KMS-11 (cell line): ENCODE measurements around the gene SPC25.

Experiments used
- H2AFZ ChIP-seq: fragments of 200-600 bp; sonication (generic); 2 replicates; pipeline ENCODE4 v1.6.1; 2016; ENCODE audit warnings: antibody characterized with exemption, mixed run types, low read depth
- H3K27ac ChIP-seq: fragments of 200-600 bp; sonication (generic); 2 replicates; pipeline ENCODE4 v1.6.1; 2016; ENCODE audit warnings: mild to moderate bottlenecking, mixed run types
- H3K27me3 ChIP-seq: fragments of 200-600 bp; sonication (generic); 2 replicates; pipeline ENCODE4 v1.6.1; 2017; ENCODE audit warnings: mild to moderate bottlenecking, low read depth, mixed run types, moderate library complexity; ENCODE audit not compliant: insufficient read depth
- H3K36me3 ChIP-seq: fragments of 200-600 bp; sonication (generic); 2 replicates; pipeline ENCODE4 v1.6.1; 2017; ENCODE audit warnings: mild to moderate bottlenecking, mixed run types; ENCODE audit not compliant: insufficient read depth
- H3K4me1 ChIP-seq: fragments of 200-600 bp; sonication (generic); 2 replicates; pipeline ENCODE4 v1.6.1; 2016; ENCODE audit warnings: mild to moderate bottlenecking, low read depth, mixed run types; ENCODE audit not compliant: poor library complexity, severe bottlenecking
- H3K4me2 ChIP-seq: fragments of 200-600 bp; sonication (generic); 2 replicates; pipeline ENCODE4 v1.7.0; 2016; ENCODE audit warnings: mild to moderate bottlenecking, mixed run types
- H3K4me3 ChIP-seq: fragments of 200-600 bp; sonication (generic); IDR thresholded peaks from 2 replicates; pipeline ENCODE4 v1.6.1; 2017; ENCODE audit warnings: low read depth, low read length, mixed read lengths; ENCODE audit not compliant: insufficient read depth
- H3K79me2 ChIP-seq: fragments of 200-600 bp; sonication (generic); 2 replicates; pipeline ENCODE4 v1.6.1; 2016; ENCODE audit warnings: low read depth, mixed run types; ENCODE audit not compliant: insufficient read depth
- H3K9ac ChIP-seq: fragments of 200-600 bp; sonication (generic); 2 replicates; pipeline ENCODE4 v1.6.1; 2016; ENCODE audit warnings: mild to moderate bottlenecking, mixed run types
- H4K20me1 ChIP-seq: fragments of 200-600 bp; sonication (generic); 2 replicates; pipeline ENCODE4 v1.6.1; 2016; ENCODE audit warnings: mild to moderate bottlenecking, mixed run types; ENCODE audit not compliant: insufficient read depth
- TF ChIP-seq, protein P1 (sequence below): fragments of 200-600 bp; sonication (generic); conservative IDR thresholded peaks from 2 replicates; pipeline ENCODE4 v1.6.1; 2017; ENCODE audit warnings: low read depth, mild to moderate bottlenecking, antibody characterized with exemption, low read length, moderate library complexity, mixed read lengths

SPC25 gene

GRCh38 chr2:168852481-168852880 is 37.7 kb downstream of the SPC25 start:
- no peak overlapping the region for H2AFZ ChIP-seq
- H3K4me3 ChIP-seq: no peak overlapping the region
- no peaks in the 10 kb centered on the region for H3K36me3 ChIP-seq
- H3K27me3 ChIP-seq: no peaks in the 10 kb centered on the region
- no peaks in the 10 kb centered on the region for H4K20me1 ChIP-seq
- H3K4me2 ChIP-seq: no peak overlapping the region
- H3K27ac ChIP-seq: no peak overlapping the region
- TF ChIP-seq, protein P1, sequence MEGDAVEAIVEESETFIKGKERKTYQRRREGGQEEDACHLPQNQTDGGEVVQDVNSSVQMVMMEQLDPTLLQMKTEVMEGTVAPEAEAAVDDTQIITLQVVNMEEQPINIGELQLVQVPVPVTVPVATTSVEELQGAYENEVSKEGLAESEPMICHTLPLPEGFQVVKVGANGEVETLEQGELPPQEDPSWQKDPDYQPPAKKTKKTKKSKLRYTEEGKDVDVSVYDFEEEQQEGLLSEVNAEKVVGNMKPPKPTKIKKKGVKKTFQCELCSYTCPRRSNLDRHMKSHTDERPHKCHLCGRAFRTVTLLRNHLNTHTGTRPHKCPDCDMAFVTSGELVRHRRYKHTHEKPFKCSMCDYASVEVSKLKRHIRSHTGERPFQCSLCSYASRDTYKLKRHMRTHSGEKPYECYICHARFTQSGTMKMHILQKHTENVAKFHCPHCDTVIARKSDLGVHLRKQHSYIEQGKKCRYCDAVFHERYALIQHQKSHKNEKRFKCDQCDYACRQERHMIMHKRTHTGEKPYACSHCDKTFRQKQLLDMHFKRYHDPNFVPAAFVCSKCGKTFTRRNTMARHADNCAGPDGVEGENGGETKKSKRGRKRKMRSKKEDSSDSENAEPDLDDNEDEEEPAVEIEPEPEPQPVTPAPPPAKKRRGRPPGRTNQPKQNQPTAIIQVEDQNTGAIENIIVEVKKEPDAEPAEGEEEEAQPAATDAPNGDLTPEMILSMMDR: no peak
- peaks cover 4% of the 10 kb centered on the region for H3K4me1 ChIP-seq
- H3K79me2 ChIP-seq: no peaks in the 10 kb centered on the region
- H3K9ac ChIP-seq: no peak overlapping the region

DNA sequence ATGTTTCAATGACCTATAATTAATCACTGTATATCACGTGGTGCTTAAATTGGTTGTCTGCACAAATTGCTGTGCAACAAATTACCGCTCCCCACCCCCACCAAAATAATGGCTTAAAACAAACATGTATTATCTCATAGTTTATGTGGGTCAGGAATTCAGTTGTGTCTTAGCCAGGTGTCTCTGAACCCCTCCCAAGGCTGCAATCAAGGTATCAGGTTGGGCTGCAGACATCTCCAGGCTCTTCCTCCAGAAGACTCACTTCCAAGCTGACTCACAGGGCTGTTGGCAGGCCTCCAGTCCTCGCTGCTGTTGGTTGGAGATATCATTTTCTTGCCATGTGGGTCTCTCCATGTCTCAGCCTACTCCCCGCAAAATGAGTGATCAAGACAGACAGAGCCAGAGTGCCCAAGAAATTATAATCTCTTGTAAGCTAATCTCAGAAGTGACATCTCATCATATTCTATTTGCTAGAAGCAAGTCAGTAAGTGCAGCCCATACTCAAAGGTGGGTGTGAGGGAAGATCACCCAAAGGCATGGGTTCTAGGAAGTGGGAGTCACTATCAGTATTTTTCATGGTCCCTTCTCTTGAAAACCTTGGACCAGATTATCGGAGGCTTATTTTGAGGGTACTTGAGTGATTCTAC is 38.4 kb downstream of the SPC25 start:
- peaks cover 4% of the 10 kb centered on the region for H3K4me1 ChIP-seq
- no peaks in the 10 kb centered on the region for H3K36me3 ChIP-seq
- H3K27ac ChIP-seq: no peak overlapping the region
- H3K4me2 ChIP-seq: no peak overlapping the region
- no peaks in the 10 kb centered on the region for H3K27me3 ChIP-seq
- no peak overlapping the region for H3K4me3 ChIP-seq
- H2AFZ ChIP-seq: no peak overlapping the region
- no peak overlapping the region for H3K9ac ChIP-seq
- TF ChIP-seq, protein P1: no peak
- no peaks in the 10 kb centered on the region for H4K20me1 ChIP-seq
- H3K79me2 ChIP-seq: no peaks in the 10 kb centered on the region

DNA sequence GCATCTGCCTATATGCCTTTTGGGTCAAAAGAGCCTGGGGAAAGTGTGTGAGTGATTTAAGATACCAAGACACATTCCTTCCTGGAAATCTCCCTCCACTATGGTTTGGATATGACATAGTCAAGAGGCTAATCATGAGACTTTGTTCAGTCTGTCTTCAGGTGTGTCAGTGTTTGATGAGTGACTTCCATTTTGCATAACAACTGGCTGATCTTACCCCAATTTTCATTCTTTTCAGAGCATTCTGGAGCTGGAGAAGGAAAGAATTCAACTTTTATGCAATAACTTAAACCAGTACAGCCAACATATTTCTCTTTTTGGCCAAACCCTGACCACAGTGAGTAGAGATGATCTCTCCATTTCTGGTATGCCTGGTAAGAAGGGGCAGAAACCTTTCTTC is 39.4 kb downstream of the SPC25 start:
- H3K79me2 ChIP-seq: no peaks in the 10 kb centered on the region
- H3K4me2 ChIP-seq: no peak overlapping the region
- H3K27ac ChIP-seq: no peak overlapping the region
- no peaks in the 10 kb centered on the region for H4K20me1 ChIP-seq
- no peak overlapping the region for H3K4me3 ChIP-seq
- H3K27me3 ChIP-seq: no peaks in the 10 kb centered on the region
- peaks cover 4% of the 10 kb centered on the region for H3K4me1 ChIP-seq
- no peak overlapping the region for H2AFZ ChIP-seq
- no peak overlapping the region for H3K9ac ChIP-seq
- no peaks in the 10 kb centered on the region for H3K36me3 ChIP-seq
- TF ChIP-seq, protein P1: no peak

- H3K27ac ChIP-seq: no peak overlapping the region
- no peaks in the 10 kb centered on the region for H3K36me3 ChIP-seq
- H3K9ac ChIP-seq: no peak overlapping the region
- TF ChIP-seq, protein P1: no peak
- H3K4me2 ChIP-seq: no peak overlapping the region
- no peaks in the 10 kb centered on the region for H3K27me3 ChIP-seq
- H2AFZ ChIP-seq: no peak overlapping the region
- H3K4me3 ChIP-seq: no peak overlapping the region
- H3K79me2 ChIP-seq: no peaks in the 10 kb centered on the region
- peaks cover 4% of the 10 kb centered on the region for H3K4me1 ChIP-seq
- no peaks in the 10 kb centered on the region for H4K20me1 ChIP-seq
Observed at GRCh38 chr2:168849610-168850009, 40.6 kb downstream of the SPC25 start.
